ENCODE data around the gene TPRKB.
"Not testable (repeated sequence)": the region's sequence is repeated elsewhere in the genome, so short reads cannot be mapped to it uniquely, and the experiment has no call there.

Gene TPRKB

GRCh38 chr2:73736855-73737779 lies at the start of gene TPRKB:
Gene TPRKB (minus strand): TSS chr2:73737345. CDS start chr2:73734569, 2,776 bp downstream.
- DNase-seq (ENCODE audit: low read depth): peak; percentile 89

GRCh38 chr2:73783883-73784282 lies 46.7 kb upstream of the TPRKB start, which contains the start of gene C2orf78:
Gene C2orf78 (plus strand): TSS chr2:73784183. CDS start chr2:73784310, 127 bp downstream.
- DNase-seq (ENCODE audit: low read depth): not testable (repeated sequence)

DNA sequence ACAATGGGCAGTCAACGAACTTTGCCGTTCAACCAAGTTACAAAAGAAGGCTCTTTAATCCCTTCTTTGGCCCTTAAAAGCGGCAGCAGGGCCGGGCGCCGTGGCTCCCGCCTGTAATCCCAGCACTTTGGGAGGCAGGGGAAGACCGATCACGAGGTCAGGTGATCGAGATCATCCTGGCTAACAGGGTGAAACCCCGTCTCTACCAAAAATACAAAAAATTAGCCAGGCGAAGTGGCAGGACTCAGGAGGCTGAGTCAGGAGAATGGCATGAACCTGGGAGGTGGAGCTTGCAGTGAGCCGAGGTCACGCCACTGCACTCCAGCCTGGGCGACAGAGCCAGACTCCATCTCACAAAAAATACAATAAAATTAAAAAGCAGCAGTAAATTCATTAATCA lies 46.3 kb upstream of the TPRKB start:
- DNase-seq (ENCODE audit: low read depth): not testable (repeated sequence)

GRCh38 chr2:73780237-73780582 lies 43.1 kb upstream of the TPRKB start:
- no peak for DNase-seq (ENCODE audit: low read depth)

DNA sequence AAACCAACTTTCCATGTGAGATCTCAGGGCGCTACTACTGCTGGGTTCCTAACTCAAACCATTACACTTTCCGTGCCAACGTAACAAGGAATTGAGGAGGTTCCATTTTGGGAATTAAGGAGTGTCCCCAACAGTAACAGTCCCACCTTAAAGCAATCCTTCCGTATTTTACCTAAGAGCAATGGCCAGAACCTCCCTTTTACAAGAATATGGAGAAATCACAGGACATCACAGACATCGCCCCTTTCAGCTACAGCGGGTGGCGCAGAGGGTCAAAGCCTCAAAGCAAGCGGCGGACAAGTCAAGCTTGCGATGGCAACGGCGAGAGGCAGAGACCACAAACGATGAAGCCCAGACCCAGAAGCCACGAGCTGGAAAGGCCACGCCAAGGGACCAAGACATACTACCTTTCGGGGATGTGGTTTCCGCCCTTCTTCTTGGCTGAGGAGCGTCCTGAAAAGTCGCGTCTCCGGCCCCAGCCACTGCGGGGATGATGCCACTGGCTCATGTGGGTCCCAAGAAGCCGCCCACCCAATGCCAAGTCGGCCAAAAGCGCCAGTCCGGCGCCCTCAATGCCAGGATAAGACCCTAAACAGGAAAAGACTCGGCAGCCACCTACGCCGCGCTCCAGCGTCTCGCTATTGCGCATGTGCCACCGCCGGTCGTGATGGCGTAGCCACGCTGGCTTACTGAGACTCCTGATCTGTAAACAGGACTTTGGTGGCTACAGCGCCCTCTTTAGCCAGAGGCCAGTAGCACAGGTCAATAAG lies 42.5 kb upstream of the TPRKB start, which contains the start of gene DUSP11:
TSS of gene DUSP11 (minus strand) at position 637 of the 770 bp plus-strand sequence. CDS start at position 508, 129 bp downstream.
- peak; percentile 57 for DNase-seq (ENCODE audit: low read depth)

GRCh38 chr2:73778867-73779466 lies 41.8 kb upstream of the TPRKB start:
- not testable (repeated sequence) for DNase-seq (ENCODE audit: low read depth)

DNA sequence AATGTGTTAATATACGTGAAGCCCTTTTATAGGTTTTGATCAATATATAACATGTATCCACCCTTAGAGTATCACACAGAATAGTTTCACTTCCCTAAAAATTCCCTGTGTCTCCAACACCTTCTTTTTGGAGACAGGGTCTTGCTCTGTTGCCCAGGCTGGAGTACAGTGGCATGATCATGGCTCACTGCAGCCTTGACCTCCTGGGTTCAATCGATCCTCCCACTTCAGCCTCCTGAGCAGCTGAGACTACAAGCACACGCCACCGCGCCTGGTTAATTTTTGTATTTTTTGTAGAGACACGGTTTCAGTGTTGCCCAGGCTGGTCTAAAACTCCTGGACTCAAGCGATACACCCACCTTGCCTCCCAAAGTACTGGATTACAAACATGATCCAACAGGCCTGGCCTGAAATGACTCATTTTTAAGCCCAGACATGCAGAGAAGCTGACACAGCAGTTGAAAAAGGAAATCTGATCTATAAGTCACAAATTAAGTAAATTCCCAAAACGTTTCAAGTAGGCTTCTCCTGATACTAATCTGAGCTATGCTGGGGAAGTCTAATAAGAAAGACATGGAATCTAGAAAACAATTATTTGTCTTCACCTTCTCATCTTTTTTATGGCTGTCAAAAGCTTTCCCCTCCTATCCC lies 39.8 kb upstream of the TPRKB start:
- DNase-seq (ENCODE audit: low read depth): no peak

DNA sequence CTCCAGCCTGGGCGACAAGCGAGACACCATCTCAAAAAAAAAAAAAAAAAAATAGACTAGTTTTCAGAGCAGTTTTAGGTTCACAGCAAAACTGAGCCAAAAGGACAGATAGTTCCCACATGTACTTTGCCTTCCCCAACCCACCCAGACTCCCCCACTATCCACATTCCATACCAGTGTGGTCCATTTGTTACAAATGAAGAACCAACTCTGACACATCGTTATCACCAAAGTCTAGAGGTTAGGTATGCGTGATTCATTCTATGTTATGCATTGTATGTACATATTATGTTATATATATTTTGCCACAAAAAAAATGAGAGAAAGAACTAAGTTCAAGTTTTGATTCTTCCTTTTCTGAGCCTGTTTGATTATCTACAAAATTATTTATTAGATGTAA lies 39.2 kb upstream of the TPRKB start:
- no peak for DNase-seq (ENCODE audit: low read depth)

- DNase-seq (ENCODE audit: low read depth): no peak
Measured at GRCh38 chr2:73772819-73773218, 35.7 kb upstream of the TPRKB start.

DNA sequence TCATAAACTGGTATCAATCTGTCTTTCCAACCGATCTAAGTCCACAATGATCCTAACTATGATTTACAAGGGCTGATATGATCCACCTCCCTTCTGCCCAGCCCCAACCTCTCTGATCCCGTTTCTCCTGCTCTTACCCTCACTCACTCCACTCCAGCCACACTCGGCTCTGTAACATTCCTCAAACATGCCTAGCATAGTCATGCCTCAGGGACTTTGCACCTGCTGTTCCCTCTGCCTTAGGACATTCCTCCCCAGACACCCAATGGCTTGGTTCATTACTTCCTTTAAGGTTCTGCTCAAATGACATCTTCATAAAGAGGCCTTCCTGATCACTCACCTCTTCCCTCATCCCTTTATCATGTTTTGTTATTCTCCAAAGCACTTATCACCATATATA lies 33.6 kb upstream of the TPRKB start:
- no peak for DNase-seq (ENCODE audit: low read depth)

GRCh38 chr2:73766994-73767393 lies 29.8 kb upstream of the TPRKB start:
- no peak for DNase-seq (ENCODE audit: low read depth)

DNA sequence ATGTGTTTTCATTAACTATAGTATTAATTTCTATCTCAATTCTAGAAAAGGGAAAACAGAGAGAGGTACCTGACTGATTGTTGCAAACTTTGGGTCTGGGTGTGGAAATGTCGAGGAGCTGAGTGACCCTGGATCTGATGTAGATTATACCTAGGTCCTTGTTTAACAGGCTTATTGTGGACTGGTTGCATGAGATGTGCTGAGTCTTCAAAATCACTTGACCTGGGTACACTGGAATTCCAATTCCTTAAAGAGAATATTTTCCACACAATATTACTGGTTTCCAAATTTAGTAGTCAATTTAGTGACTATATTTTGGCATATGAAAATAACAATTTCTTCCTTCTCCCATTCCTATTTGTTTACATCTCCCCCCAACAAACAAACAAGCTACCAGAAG lies 29.2 kb upstream of the TPRKB start:
- no peak for DNase-seq (ENCODE audit: low read depth)

DNA sequence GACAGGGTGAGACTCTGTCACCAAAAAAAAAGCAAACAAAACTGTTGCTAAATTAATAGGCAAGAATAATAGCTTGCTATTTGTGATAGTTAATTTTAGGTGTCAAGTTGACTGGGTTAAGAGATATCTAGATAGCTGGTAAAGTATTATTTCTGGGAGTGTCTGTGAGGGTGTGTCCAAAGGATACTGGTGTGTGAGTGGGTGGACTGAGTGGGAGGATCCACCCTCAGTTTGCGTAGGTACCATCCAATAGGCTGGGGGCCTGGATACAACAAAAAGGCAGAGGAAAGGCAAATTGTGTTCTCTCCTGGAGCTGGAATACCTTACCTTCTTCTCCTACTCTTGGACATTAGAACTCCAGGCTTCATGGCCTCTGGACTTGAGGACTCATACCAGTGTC lies 27.8 kb upstream of the TPRKB start:
- DNase-seq (ENCODE audit: low read depth): no peak

- no peak for DNase-seq (ENCODE audit: low read depth)
Measured at GRCh38 chr2:73762571-73762970, 25.4 kb upstream of the TPRKB start.

GRCh38 chr2:73759904-73760303 lies 22.8 kb upstream of the TPRKB start:
- DNase-seq (ENCODE audit: low read depth): no peak

- DNase-seq (ENCODE audit: low read depth): peak; percentile 16
Measured at GRCh38 chr2:73759285-73759764, 22.2 kb upstream of the TPRKB start.

- DNase-seq (ENCODE audit: low read depth): not testable (repeated sequence)
Measured at GRCh38 chr2:73754332-73754731, 17.2 kb upstream of the TPRKB start.

DNA sequence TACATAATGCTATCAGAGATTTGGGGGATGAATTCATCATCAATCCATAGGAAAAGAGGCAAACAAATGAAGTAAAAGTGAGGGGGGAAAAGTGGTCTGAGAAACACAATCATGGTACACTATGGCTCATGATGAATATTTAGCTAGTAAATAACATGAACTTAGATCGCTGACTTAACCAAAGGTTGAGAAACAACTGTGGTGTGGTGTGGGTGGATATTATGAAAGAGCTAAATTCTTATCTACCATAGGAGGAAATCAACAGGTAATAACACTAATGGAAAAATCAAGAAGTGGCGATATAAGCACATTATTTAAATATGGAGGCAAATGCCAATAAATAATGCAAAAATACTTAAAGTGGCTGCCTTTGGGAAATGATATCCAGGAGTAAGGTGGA lies 12.2 kb upstream of the TPRKB start:
- DNase-seq (ENCODE audit: low read depth): no peak

DNA sequence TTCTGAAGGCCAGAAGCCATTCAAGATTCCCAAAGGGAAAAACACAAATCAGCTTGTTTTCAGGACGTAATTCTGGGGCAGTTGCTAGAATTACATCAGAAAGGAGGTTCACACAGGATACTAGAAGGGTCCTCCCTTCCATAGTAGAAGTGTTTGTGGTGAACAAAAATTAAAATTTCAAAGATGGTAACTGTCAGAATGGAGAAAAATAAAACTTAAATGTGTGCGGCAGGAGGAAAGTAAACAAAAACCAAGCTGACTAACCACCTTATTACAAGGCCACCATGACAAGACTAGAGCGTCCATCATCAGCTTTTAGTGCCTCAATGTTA lies 9.7 kb upstream of the TPRKB start:
- DNase-seq (ENCODE audit: low read depth): no peak

DNA sequence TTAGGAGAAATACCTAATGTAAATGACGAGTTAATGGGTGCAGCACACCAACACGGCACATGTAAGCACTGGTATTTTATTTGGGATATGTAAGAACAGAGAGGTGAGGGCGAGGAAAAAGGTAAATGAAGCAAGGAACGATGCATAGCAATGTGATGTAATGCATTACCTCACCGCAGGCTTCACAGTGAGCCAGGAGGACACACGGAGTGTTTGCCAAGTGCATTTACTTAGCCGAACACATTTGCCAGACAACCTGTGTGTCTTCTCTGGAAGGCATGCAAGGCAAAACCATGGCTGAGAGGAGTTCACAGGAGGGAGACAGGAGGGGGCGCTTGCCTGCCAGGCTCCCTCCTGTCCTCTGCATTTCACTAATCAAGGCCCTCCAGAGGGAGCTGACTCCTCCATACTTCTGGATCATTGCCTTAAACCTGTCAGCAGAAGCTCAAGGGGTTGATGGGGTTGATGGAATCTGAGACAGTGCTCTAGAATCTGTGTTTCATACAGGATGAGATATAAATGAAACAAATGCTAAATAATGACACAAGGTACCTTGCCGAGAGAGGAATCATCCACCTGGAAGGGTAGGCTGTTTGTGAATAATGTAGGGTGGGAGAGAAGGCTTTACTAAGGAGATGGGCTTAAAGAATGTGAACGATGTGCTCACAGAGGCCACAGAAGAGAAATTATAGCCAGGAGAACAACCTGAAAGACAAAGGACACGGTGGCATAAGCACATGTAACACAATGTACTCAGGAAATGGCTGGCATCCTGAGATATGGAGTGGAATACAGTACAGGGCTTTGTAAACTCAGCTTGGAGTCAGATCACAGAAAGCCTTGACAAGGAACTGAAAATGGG lies 9.1 kb upstream of the TPRKB start:
- no peak for DNase-seq (ENCODE audit: low read depth)

- DNase-seq (ENCODE audit: low read depth): no peak
Measured at GRCh38 chr2:73740767-73741166, 3.6 kb upstream of the TPRKB start.

All from GM04503 (cell line).